ENCODE measurements around the gene AHNAK2. TPM values are rescaled to one million over a fixed set of nuclear protein-coding genes. Genes with fewer than 3 reads are reported as not detected.

Gene AHNAK2
- total RNA-seq, 1 experiment from 2014 or later = 45.0 TPM

- intact Hi-C loops (cut with micrococcal nuclease) = loop anchor here (1.0 to 2.0 kb wide), 2 partner anchors 77 to 149 kb away; no protein-coding TSS in a partner anchor
- Histone ChIP-seq H3K9me3 (ENCODE audit: control insufficient read depth in 1 of 2, insufficient read depth in 1 of 2, low read depth in 1 of 2, low read length in 2 of 2) (no peaks in the 10 kb centered on the region), H2AFZ (ENCODE audit: low read depth, low read length, poor library complexity, severe bottlenecking) (no peak overlapping the region), H3K4me3 (replicated peaks in 1 of 2; ENCODE audit: low read depth in 1 of 2, low read length in 2 of 2) (no peak overlapping the region), H3K4me1 (ENCODE audit: control insufficient read depth in 1 of 2, insufficient read depth in 2 of 2, low read length in 2 of 2) (peaks cover 0 to 8% of the 10 kb centered on the region in 2 experiments; a peak in 1 of 4 replicates), H3K4me2 (ENCODE audit: low read length) (no peak overlapping the region), H3K79me2 (ENCODE audit: insufficient read depth, low read length) (no peaks in the 10 kb centered on the region), H3K36me3 (ENCODE audit: control insufficient read depth in 1 of 2, insufficient read depth in 2 of 2, low read length in 2 of 2) (0 out of 4 replicates have a peak, but pooled peaks cover 0 to 3% of the 10 kb centered on the region in 2 experiments), H3K9me2 (ENCODE audit: insufficient read depth) (no peaks in the 10 kb centered on the region), H3K9ac (ENCODE audit: low read length) (no peak overlapping the region), H4K20me1 (ENCODE audit: insufficient read depth) (no peaks in the 10 kb centered on the region), H3K27me3 (ENCODE audit: insufficient read depth, low read length) (no peaks in the 10 kb centered on the region), H3K27ac (ENCODE audit: low read depth, low read length) (no peak overlapping the region)
- RAD21 ChIA-PET (ENCODE audit: low non-redundant PET in 1 of 2, low total read pairs in 2 of 2, uncharacterized antibody in 2 of 2, unreplicated experiment in 2 of 2) = interaction anchor here in 1 of 2 experiments (0.7 to 1.4 kb wide), 3 partner anchors 69 to 77 kb away, joined by 3 to 4 read pairs (median 3); no protein-coding TSS in a partner anchor
- DNase-seq (ENCODE audit: low read depth, low spot score) = no peak
- peak; percentile 28 for ATAC-seq
- BruUV-seq (replicated peaks) = TSS peak; percentile 43
- TF ChIP-seq JUND (IDR thresholded peaks at IDR 0.05) (no peak), MAX (IDR thresholded peaks at IDR 0.05) (no peak), ZNF274 (IDR thresholded peaks at IDR 0.05; ENCODE audit: low read depth, low read length) (no peak), SIN3A (IDR thresholded peaks at IDR 0.05; ENCODE audit: low read depth) (no peak), YY1 (IDR thresholded peaks at IDR 0.05; ENCODE audit: extremely low read depth, insufficient replicate concordance, low read depth, low read length) (no peak), REST (IDR thresholded peaks at IDR 0.05; ENCODE audit: low read depth) (no peak), SP1 (IDR thresholded peaks at IDR 0.05; ENCODE audit: low read depth) (no peak), SRF (IDR thresholded peaks at IDR 0.05; ENCODE audit: low read depth) (no peak), POLR2AphosphoS5 (IDR thresholded peaks at IDR 0.05; ENCODE audit: low read depth, low read length) (no peak), ZFX (IDR thresholded peaks at IDR 0.05) (no peak), EGR1 (IDR thresholded peaks at IDR 0.05; ENCODE audit: low read depth) (no peak), ZBTB33 (IDR thresholded peaks at IDR 0.05; ENCODE audit: extremely low read depth, insufficient replicate concordance, low read length) (no peak), FOSL1 (IDR thresholded peaks at IDR 0.05; ENCODE audit: low read depth) (no peak), EZH2 (IDR thresholded peaks at IDR 0.05) (no peak), RAD21 (IDR thresholded peaks at IDR 0.05; ENCODE audit: low read depth) (no peak), EZH2phosphoT487 (IDR thresholded peaks at IDR 0.05; ENCODE audit: borderline replicate concordance) (no peak), ELF1 (IDR thresholded peaks at IDR 0.05; ENCODE audit: borderline replicate concordance, low read depth) (no peak)
- CTCF ChIA-PET = interaction anchor here (0.6 to 1.6 kb wide), 4 partner anchors 15 to 474 kb away, joined by 3 to 4 read pairs (median 4); no protein-coding TSS in a partner anchor
- POLR2A ChIA-PET = no interaction called here
Observed at GRCh38 chr14:104895786-104896661, 82.2 kb downstream of the AHNAK2 start.

All from HCT116 (cell line).